ENCODE measurements around the gene SCYGR3. TPM values are rescaled to one million over a fixed set of nuclear protein-coding genes. Genes with fewer than 3 reads are reported as not detected.

SCYGR3 gene
- total RNA-seq, 2 experiments from 2014 or later, result not detected

GRCh38 chr2:227634201-227634600 lies 19.6 kb upstream of the SCYGR3 start:
- H3K4me3 Mint-ChIP-seq, result no peak overlapping the region
- Histone ChIP-seq H3K27me3 (ENCODE audit: control insufficient read depth in 1 of 2, insufficient read depth in 2 of 2, low read length in 2 of 2) (no peaks in the 10 kb centered on the region), H3K9me3 (ENCODE audit: control insufficient read depth in 1 of 2, insufficient read depth in 1 of 2, low read length in 2 of 2) (no peaks in the 10 kb centered on the region), H3K36me3 (ENCODE audit: insufficient read depth, low read length) (no peaks in the 10 kb centered on the region), H3K4me1 (ENCODE audit: insufficient read depth, low read length) (no peaks in the 10 kb centered on the region), H3K27ac (ENCODE audit: low read depth in 1 of 2, low read length in 2 of 2) (no peak overlapping the region), H3K4me3 (ENCODE audit: low read length) (no peak overlapping the region)
- ATAC-seq (ENCODE audit: poor library complexity), result no peak
- ChIA-PET CTCF (interaction anchor here (0.6 kb wide), 1 partner anchor 1046 kb away, joined by 3 read pairs; no protein-coding TSS in a partner anchor), POLR2A (no interaction called here)
- H3K27me3 Mint-ChIP-seq, result peaks cover 25% of the 10 kb centered on the region
- H3K9me3 Mint-ChIP-seq, result no peaks in the 10 kb centered on the region
- H3K27ac Mint-ChIP-seq, result no peak overlapping the region
- intact Hi-C loops (cut with DNase I, micrococcal nuclease), result no loop called here
- no peak for DNase-seq
- no peak for TF ChIP-seq CTCF (IDR thresholded peaks at IDR 0.05)
- no peaks in the 10 kb centered on the region for H3K36me3 Mint-ChIP-seq (ENCODE audit: low read depth)
- H3K4me1 Mint-ChIP-seq (ENCODE audit: low read depth), result no peaks in the 10 kb centered on the region

GRCh38 chr2:227632827-227633226 lies 18.2 kb upstream of the SCYGR3 start:
- Histone ChIP-seq H3K4me3 (ENCODE audit: low read length) (no peak overlapping the region), H3K4me1 (ENCODE audit: insufficient read depth, low read length) (no peaks in the 10 kb centered on the region), H3K27me3 (ENCODE audit: control insufficient read depth in 1 of 2, insufficient read depth in 2 of 2, low read length in 2 of 2) (peaks cover 0 to 2% of the 10 kb centered on the region in 2 experiments), H3K36me3 (ENCODE audit: insufficient read depth, low read length) (no peaks in the 10 kb centered on the region), H3K27ac (ENCODE audit: low read depth in 1 of 2, low read length in 2 of 2) (no peak overlapping the region), H3K9me3 (ENCODE audit: control insufficient read depth in 1 of 2, insufficient read depth in 1 of 2, low read length in 2 of 2) (no peaks in the 10 kb centered on the region)
- ChIA-PET POLR2A (no interaction called here), CTCF (no interaction called here)
- Mint-ChIP-seq H3K27me3 (peaks cover 25% of the 10 kb centered on the region), H3K36me3 (ENCODE audit: low read depth) (no peaks in the 10 kb centered on the region), H3K4me1 (ENCODE audit: low read depth) (no peaks in the 10 kb centered on the region), H3K27ac (no peak overlapping the region), H3K4me3 (no peak overlapping the region), H3K9me3 (no peaks in the 10 kb centered on the region)
- TF ChIP-seq CTCF (IDR thresholded peaks at IDR 0.05), result no peak
- DNase-seq, result no peak
- ATAC-seq (ENCODE audit: poor library complexity), result no peak
- intact Hi-C loops (cut with DNase I, micrococcal nuclease), result no loop called here

GRCh38 chr2:227630322-227630721 lies 15.7 kb upstream of the SCYGR3 start:
- no peak overlapping the region for H3K4me3 ChIP-seq (ENCODE audit: low read length)
- no peaks in the 10 kb centered on the region for H3K4me1 Mint-ChIP-seq (ENCODE audit: low read depth)
- H3K27ac Mint-ChIP-seq, result no peak overlapping the region
- no peak for DNase-seq
- H3K27ac ChIP-seq (ENCODE audit: low read depth in 1 of 2, low read length in 2 of 2), result no peak overlapping the region
- intact Hi-C loops (cut with DNase I, micrococcal nuclease), result no loop called here
- no peak for ATAC-seq (ENCODE audit: poor library complexity)
- no peaks in the 10 kb centered on the region for H3K36me3 Mint-ChIP-seq (ENCODE audit: low read depth)
- CTCF ChIA-PET, result no interaction called here
- no peaks in the 10 kb centered on the region for H3K36me3 ChIP-seq (ENCODE audit: insufficient read depth, low read length)
- TF ChIP-seq CTCF (IDR thresholded peaks at IDR 0.05), result no peak
- POLR2A ChIA-PET, result no interaction called here
- H3K9me3 Mint-ChIP-seq, result no peaks in the 10 kb centered on the region
- H3K4me1 ChIP-seq (ENCODE audit: insufficient read depth, low read length), result no peaks in the 10 kb centered on the region
- H3K27me3 ChIP-seq (ENCODE audit: control insufficient read depth in 1 of 2, insufficient read depth in 2 of 2, low read length in 2 of 2), result peaks cover 0 to 4% of the 10 kb centered on the region in 2 experiments
- H3K9me3 ChIP-seq (ENCODE audit: control insufficient read depth in 1 of 2, insufficient read depth in 1 of 2, low read length in 2 of 2), result no peaks in the 10 kb centered on the region
- peaks cover 25% of the 10 kb centered on the region for H3K27me3 Mint-ChIP-seq
- no peak overlapping the region for H3K4me3 Mint-ChIP-seq
